GM19240 (cell line): Measurements from ENCODE around the gene EIF2B4.
"Not testable (repeated sequence)": the region's sequence is repeated elsewhere in the genome, so short reads cannot be mapped to it uniquely, and the experiment has no call there.

Source experiments
- DNase-seq: peaks from one replicate; pipeline ENCODE4 v3.0.0; 2011; ENCODE audit warnings: low spot score; ENCODE audit not compliant: insufficient read length

EIF2B4 gene

DNA sequence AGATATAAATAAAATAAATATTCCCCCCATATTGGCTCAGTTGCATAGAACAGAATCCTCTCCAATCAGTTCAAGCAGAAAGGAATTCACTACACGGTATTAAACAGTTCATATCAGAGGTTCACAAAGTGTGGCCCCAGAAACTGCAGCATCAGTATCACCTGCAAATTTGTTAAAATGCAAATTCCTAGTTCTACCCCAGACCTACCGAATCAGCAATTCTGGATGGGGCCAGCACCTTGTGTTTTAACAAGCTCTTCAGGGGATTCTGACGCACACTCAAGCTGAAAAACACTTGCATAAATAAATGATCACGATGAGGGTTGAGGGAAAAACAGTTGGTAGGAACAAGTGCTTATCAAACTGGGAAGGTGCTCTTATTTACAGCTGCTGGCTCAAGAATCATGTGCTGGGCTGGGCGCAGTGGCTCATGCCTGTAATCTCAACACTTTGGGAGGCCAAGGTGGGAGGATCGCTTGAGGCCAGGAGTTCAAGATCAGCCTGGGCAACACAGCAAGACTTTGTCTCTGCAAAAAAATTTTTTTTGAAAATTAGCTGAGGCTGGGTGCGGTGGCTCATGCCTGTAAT is 19.9 kb downstream of the EIF2B4 start:
- DNase-seq: no peak

DNA sequence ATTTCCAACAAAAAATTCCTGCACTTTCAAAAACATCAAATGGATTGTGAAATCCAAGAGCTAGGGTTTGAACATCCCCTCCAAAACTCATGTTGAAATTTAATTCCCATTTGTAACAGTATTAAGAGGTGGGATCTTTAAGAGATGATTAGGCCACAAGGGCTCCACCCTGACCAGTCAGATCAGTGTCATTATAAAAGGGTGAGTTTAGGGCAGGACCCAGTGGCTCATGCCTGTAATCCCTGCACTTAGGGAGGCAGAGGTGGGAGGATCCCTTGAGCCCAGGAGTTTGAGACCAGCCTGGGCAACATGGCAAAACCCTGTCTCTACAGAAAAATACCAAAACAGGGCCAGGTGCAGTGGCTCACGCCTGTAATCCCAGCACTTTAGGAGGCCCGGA is 22.5 kb downstream of the EIF2B4 start:
- no peak for DNase-seq

GRCh38 chr2:27336173-27336572 is 34.0 kb downstream of the EIF2B4 start:
- no peak for DNase-seq

DNA sequence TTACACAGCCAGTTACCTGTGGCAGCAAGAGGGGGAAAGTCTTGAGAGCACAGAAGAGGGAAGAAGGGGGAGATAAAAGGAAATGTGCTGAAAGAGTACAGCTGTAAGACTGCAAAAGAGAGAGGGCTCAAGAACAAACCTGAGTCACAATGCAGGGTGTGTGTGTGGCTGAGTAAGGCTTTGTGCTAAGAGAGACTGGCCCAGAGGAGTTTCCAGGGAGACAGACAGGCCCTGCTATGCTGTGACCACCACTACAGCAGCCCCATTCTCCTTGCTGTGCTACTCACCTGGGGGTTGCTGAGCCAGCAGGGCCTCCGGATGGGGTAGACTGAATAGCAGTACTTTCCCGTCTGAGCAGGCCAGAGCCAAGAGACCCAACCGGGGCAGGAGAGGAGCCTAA is 34.8 kb downstream of the EIF2B4 start:
- no peak for DNase-seq

GRCh38 chr2:27324720-27325119 is 45.4 kb downstream of the EIF2B4 start:
- DNase-seq: no peak

DNA sequence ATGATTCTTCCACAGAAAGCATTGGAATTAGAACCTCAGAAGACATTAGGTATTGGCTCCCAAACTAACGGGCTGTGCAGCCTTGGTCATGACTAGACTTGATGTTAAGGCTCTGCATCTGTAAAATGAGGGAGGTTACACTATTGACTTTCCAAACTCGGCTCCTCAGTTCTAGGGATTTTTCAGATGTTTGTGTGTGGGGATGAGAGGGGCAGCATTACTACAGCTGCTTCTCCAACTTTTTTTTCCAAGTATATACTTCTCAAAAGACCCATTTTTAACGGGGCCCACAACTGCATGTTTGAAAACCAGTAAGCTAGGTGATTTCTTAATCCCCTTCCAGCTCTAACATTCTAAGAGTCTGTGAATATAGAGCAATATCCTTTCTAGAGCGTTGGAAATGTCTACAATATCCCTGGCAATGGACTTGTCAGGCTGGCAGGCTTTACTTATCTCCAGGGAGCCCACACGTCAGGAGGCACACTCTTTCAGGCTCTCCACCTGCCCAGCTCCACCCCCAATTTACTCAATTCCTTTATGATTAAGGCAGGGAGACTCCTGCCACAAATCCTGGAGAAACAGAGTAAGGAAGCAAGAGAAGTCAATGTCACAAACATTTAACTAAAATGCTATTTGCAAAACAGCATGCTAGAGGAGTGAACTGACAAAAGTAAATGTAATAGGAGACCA is 46.4 kb downstream of the EIF2B4 start:
- DNase-seq: no peak

- DNase-seq: peak; percentile 99
Measured at GRCh38 chr2:27322766-27323595, 47.2 kb downstream of the EIF2B4 start, which contains the start of gene MPV17. Gene MPV17 (minus strand): TSS chr2:27323097. CDS start chr2:27322517, 580 bp downstream.

DNA sequence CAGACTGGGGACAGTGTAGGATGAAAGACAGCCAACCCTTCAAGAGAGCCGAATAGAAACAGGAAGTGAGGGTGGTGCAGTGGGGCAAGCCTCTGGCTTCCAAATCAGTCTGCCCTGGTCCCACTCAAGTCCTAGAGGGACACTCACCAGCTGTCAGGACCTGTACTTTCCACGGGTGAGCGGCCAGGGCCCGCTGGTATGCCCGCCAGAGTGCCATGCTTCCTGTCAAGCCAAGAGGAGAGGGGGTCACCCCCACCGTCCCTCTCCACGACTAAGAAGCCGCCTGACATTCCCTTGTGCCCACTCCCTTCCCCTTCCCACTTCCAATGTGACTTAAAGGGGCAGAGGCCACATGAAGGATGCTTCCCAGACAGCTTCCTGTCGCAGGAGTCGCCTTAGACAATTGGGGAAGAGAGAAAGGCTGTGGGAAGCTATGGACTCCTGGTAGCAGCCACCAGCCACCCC is 47.8 kb downstream of the EIF2B4 start:
- DNase-seq: no peak

DNA sequence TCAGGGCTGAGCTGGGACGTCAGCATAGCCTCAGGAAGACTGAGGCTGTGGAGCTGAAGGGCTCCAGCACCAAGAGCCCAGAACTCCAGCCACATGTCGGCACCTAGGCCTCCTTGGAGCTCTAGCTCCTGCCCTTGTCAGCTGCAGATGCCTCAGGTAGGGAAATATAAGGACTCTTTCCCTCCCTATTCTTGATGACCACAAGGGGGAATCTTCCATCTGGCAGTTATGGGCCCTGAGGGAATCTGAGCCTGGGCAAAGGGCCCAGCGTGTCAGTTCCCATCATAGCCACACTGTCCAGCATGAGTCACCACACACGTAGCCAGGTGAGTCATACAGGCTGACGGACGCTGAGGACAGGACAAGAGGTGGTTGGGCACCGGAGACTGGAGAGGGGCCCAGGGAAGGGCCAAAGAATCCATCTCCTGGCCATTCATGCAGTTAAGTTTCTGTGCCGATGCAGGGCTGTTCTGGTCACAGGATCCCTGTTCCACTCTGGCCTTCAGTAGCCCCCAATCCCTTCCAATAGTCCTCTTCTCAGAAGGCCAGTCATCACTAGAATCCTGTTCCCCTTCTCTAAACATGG is 49.1 kb downstream of the EIF2B4 start:
- no peak for DNase-seq

DNA sequence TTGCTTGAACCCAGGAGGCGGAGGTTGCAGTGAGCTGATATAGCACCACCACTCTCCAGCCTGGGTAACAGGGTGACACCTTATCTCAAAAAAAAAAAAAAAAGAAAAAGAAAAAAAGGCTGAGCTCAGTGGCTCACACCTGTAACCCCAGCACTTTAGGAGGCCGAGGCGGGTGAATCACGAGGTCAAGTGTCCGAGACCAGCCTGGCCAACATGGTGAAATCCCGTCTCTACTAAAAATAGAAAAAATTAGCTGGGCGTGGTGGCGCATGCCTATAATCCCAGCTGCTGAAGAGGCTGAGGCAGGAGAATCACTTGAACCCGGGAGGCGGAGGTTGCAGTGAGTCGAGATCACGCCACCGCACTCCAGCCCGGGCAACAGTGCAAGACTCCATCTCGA is 50.3 kb downstream of the EIF2B4 start:
- DNase-seq: not testable (repeated sequence)

DNA sequence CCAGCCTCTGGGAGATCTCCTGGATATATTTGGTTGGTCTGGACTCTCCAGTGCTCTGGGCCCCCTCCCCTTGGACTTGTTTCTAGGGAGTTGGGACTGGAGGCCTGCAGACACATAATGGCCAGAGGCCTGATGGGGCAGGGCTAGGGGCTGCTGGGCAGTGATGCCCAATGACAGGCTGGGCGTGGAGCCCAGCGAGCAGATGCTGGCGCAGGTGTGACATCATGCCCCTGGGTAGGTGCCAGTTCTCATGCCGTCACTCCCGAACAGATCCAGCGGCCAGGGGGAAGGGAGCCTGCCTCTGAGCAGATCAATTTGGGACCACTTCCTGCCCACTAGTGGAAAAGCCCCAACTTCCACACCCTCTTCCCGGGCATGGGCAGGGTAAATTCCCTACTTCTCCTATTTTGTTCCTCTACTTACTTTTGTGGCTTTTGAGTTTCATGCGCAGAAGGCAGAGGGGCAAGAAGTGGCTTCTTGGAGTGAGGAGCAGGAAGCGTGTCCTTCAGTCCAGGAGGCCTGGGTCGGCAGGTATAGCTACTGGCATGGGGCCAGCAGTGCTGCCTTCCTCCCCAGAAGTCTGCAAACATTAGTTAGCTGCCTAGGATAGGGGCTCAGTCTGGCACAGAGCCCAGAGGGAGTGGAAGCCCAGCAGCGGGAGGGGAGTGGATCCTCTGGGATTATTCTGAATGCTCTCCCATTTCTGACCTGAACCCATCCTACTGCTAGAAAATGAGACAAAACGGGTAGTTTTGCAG is 53.3 kb downstream of the EIF2B4 start:
- DNase-seq: no peak

- no peak for DNase-seq
Measured at GRCh38 chr2:27315122-27315521, 55.0 kb downstream of the EIF2B4 start.

DNA sequence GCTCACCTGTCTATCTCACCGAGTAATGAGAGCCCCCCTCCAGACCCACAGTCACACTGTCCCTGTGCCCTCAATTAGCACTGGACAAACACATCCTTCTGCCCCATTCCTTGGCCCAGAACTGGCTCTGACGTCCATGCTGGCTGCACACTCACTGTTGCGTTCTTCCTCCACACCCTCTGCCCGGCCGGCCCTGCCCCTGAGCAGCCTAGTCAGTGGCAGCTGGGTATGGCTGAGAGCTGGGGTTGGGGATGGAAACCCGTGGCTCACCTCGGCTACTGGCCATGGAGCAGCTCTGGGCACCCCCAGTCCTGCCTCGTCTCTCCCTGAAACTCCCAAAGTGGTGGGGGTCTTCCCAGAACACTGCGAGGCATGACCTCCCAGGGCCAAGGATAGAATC is 55.4 kb downstream of the EIF2B4 start:
- no peak for DNase-seq
